GM12864 (cell line): ENCODE measurements around the gene ZC3H8.

Source experiments
- DNase-seq: peaks from one replicate; pipeline ENCODE4 v3.0.0-alpha.2; 2011; ENCODE audit warnings: low read depth
- H3K4me3 ChIP-seq: 2 replicates; pipeline ENCODE4 v1.5.1; 2011; ENCODE audit warnings: mild to moderate bottlenecking, low read depth, low read length, control low read depth
- CTCF ChIP-seq: IDR thresholded peaks from 2 replicates; pipeline ENCODE4 v1.5.1; 2011; ENCODE audit warnings: low read depth, mild to moderate bottlenecking, moderate library complexity, low read length, control low read depth, inconsistent platforms; ENCODE audit errors: missing control alignments

ZC3H8 gene

GRCh38 chr2:112260295-112260625 lies 5.4 kb upstream of the ZC3H8 start:
- H3K4me3 ChIP-seq = no peak overlapping the region
- DNase-seq = no peak
- no peak for TF ChIP-seq CTCF

GRCh38 chr2:112259509-112260294 lies 4.9 kb upstream of the ZC3H8 start:
- H3K4me3 ChIP-seq = no peak overlapping the region
- peak; percentile 99 for TF ChIP-seq CTCF
- peak; percentile 63 for DNase-seq

- DNase-seq = no peak
- TF ChIP-seq CTCF = no peak
- H3K4me3 ChIP-seq = no peak overlapping the region
These were observed 2.7 kb upstream of the ZC3H8 start for GRCh38 chr2:112257575-112257974.

GRCh38 chr2:112256654-112257053 lies 1.8 kb upstream of the ZC3H8 start:
- no peak for TF ChIP-seq CTCF
- DNase-seq = no peak
- no peak overlapping the region for H3K4me3 ChIP-seq

- no peak overlapping the region for H3K4me3 ChIP-seq
- no peak for TF ChIP-seq CTCF
- no peak for DNase-seq
These were observed 1.0 kb upstream of the ZC3H8 start for GRCh38 chr2:112255875-112256274.

- TF ChIP-seq CTCF = no peak
- no peak overlapping the region for H3K4me3 ChIP-seq
- DNase-seq = no peak
These were observed 1.5 kb downstream of the ZC3H8 start for GRCh38 chr2:112253261-112253815.

GRCh38 chr2:112251271-112251670 lies 3.6 kb downstream of the ZC3H8 start:
- TF ChIP-seq CTCF = no peak
- no peak for DNase-seq
- no peak overlapping the region for H3K4me3 ChIP-seq
